ENCODE results near the gene PSMA6.
"Not testable (repeated sequence)": the region's sequence is repeated elsewhere in the genome, so short reads cannot be mapped to it uniquely, and the experiment has no call there.

The PSMA6 gene

GRCh38 chr14:35284506-35284905 lies 7.7 kb upstream of the PSMA6 start:
- no peak for DNase-seq (ENCODE audit: extremely low read depth in 1 of 2, low read depth in 1 of 2)

- DNase-seq (ENCODE audit: extremely low read depth in 1 of 2, low read depth in 1 of 2), result no peak
Measured at GRCh38 chr14:35285168-35286002, 6.8 kb upstream of the PSMA6 start.

GRCh38 chr14:35286003-35286600 lies 6.1 kb upstream of the PSMA6 start:
- DNase-seq (ENCODE audit: extremely low read depth in 1 of 2, low read depth in 1 of 2), result no peak

GRCh38 chr14:35286707-35287106 lies 5.5 kb upstream of the PSMA6 start:
- DNase-seq (ENCODE audit: extremely low read depth in 1 of 2, low read depth in 1 of 2), result no peak

- no peak for DNase-seq (ENCODE audit: extremely low read depth in 1 of 2, low read depth in 1 of 2)
Measured at GRCh38 chr14:35287431-35288013, 4.7 kb upstream of the PSMA6 start.

GRCh38 chr14:35289623-35290022 lies 2.6 kb upstream of the PSMA6 start:
- no peak for DNase-seq (ENCODE audit: extremely low read depth in 1 of 2, low read depth in 1 of 2)

- DNase-seq (ENCODE audit: extremely low read depth in 1 of 2, low read depth in 1 of 2), result no peak
Measured at GRCh38 chr14:35292770-35293561, 784 bp downstream of the PSMA6 start.

- DNase-seq (ENCODE audit: extremely low read depth in 1 of 2, low read depth in 1 of 2), result no peak
Measured at GRCh38 chr14:35295845-35296161, 3.6 kb downstream of the PSMA6 start.

GRCh38 chr14:35296545-35296944 lies 4.4 kb downstream of the PSMA6 start:
- no peak for DNase-seq (ENCODE audit: extremely low read depth in 1 of 2, low read depth in 1 of 2)

GRCh38 chr14:35297706-35298105 lies 5.5 kb downstream of the PSMA6 start:
- no peak for DNase-seq (ENCODE audit: extremely low read depth in 1 of 2, low read depth in 1 of 2)

- DNase-seq (ENCODE audit: extremely low read depth in 1 of 2, low read depth in 1 of 2), result no peak
Measured at GRCh38 chr14:35298351-35298750, 6.2 kb downstream of the PSMA6 start.

GRCh38 chr14:35299708-35300107 lies 7.5 kb downstream of the PSMA6 start:
- no peak for DNase-seq (ENCODE audit: extremely low read depth in 1 of 2, low read depth in 1 of 2)

GRCh38 chr14:35300228-35300627 lies 8.0 kb downstream of the PSMA6 start:
- DNase-seq (ENCODE audit: extremely low read depth in 1 of 2, low read depth in 1 of 2), result no peak

- DNase-seq (ENCODE audit: extremely low read depth in 1 of 2, low read depth in 1 of 2), result not testable (repeated sequence)
Measured at GRCh38 chr14:35301334-35301733, 9.2 kb downstream of the PSMA6 start.

GRCh38 chr14:35301735-35302528 lies 9.8 kb downstream of the PSMA6 start:
- no peak for DNase-seq (ENCODE audit: extremely low read depth in 1 of 2, low read depth in 1 of 2)

- no peak for DNase-seq (ENCODE audit: extremely low read depth in 1 of 2, low read depth in 1 of 2)
Measured at GRCh38 chr14:35303149-35303935, 11.2 kb downstream of the PSMA6 start.

GRCh38 chr14:35304812-35305462 lies 12.8 kb downstream of the PSMA6 start:
- no peak for DNase-seq (ENCODE audit: extremely low read depth in 1 of 2, low read depth in 1 of 2)

GRCh38 chr14:35305633-35306032 lies 13.5 kb downstream of the PSMA6 start:
- DNase-seq (ENCODE audit: extremely low read depth in 1 of 2, low read depth in 1 of 2), result no peak

- DNase-seq (ENCODE audit: extremely low read depth in 1 of 2, low read depth in 1 of 2), result no peak
Measured at GRCh38 chr14:35306114-35306513, 13.9 kb downstream of the PSMA6 start.

All from activated CD8-positive, alpha-beta memory T cell treated with anti-CD3 and anti-CD28 coated beads for 1 hour (primary cell).